ENCODE data around the gene GPX1.
"Not testable (repeated sequence)": the region's sequence is repeated elsewhere in the genome, so short reads cannot be mapped to it uniquely, and the experiment has no call there.

The GPX1 gene

GRCh38 chr3:49358217-49358883, at the start of gene GPX1:
GPX1 (minus strand) TSS chr3:49358353; CDS start chr3:49358278, 75 bp downstream.
- peak; percentile 97 for DNase-seq (ENCODE audit: low spot score)

GRCh38 chr3:49406571-49407565, 48.7 kb upstream of the GPX1 start:
- DNase-seq (ENCODE audit: low spot score), result no peak

- not testable (repeated sequence) for DNase-seq (ENCODE audit: low spot score)
These were observed 47.4 kb upstream of the GPX1 start for GRCh38 chr3:49405570-49405969.

GRCh38 chr3:49403891-49404290, 45.7 kb upstream of the GPX1 start:
- DNase-seq (ENCODE audit: low spot score), result no peak

- DNase-seq (ENCODE audit: low spot score), result no peak
These were observed 43.6 kb upstream of the GPX1 start for GRCh38 chr3:49401766-49402165.

- DNase-seq (ENCODE audit: low spot score), result no peak
These were observed 41.3 kb upstream of the GPX1 start for GRCh38 chr3:49399461-49399860.

- peak; percentile 77 for DNase-seq (ENCODE audit: low spot score)
These were observed 39.3 kb upstream of the GPX1 start for GRCh38 chr3:49397470-49397869.

GRCh38 chr3:49391310-49391709, 33.2 kb upstream of the GPX1 start:
- not testable (repeated sequence) for DNase-seq (ENCODE audit: low spot score)

- no peak for DNase-seq (ENCODE audit: low spot score)
These were observed 31.1 kb upstream of the GPX1 start for GRCh38 chr3:49389297-49389696.

- no peak for DNase-seq (ENCODE audit: low spot score)
These were observed 30.2 kb upstream of the GPX1 start for GRCh38 chr3:49388289-49388820.

- no peak for DNase-seq (ENCODE audit: low spot score)
These were observed 29.6 kb upstream of the GPX1 start for GRCh38 chr3:49387721-49388120.

- DNase-seq (ENCODE audit: low spot score), result no peak
These were observed 28.1 kb upstream of the GPX1 start for GRCh38 chr3:49386056-49386756.

GRCh38 chr3:49385617-49386016, 27.5 kb upstream of the GPX1 start:
- no peak for DNase-seq (ENCODE audit: low spot score)

- DNase-seq (ENCODE audit: low spot score), result no peak
These were observed 25.2 kb upstream of the GPX1 start for GRCh38 chr3:49383387-49383786.

- DNase-seq (ENCODE audit: low spot score), result no peak
These were observed 20.2 kb upstream of the GPX1 start for GRCh38 chr3:49378249-49378895.

GRCh38 chr3:49377483-49377882, 19.3 kb upstream of the GPX1 start:
- DNase-seq (ENCODE audit: low spot score), result no peak

- DNase-seq (ENCODE audit: low spot score), result no peak
These were observed 13.8 kb upstream of the GPX1 start for GRCh38 chr3:49371946-49372345.

- DNase-seq (ENCODE audit: low spot score), result no peak
These were observed 12.6 kb upstream of the GPX1 start for GRCh38 chr3:49370585-49371290.

GRCh38 chr3:49362561-49362960, 4.4 kb upstream of the GPX1 start:
- no peak for DNase-seq (ENCODE audit: low spot score)

GRCh38 chr3:49359623-49360022, 1.5 kb upstream of the GPX1 start:
- DNase-seq (ENCODE audit: low spot score), result no peak

GRCh38 chr3:49358884-49359225, 702 bp upstream of the GPX1 start:
- no peak for DNase-seq (ENCODE audit: low spot score)
